Upper lobe of left lung (tissue), 4 donors: Measurements from ENCODE around the gene PLA2G2C.

ENCODE experiments used
- CTCF ChIP-seq, 6 experiments: fragments of 450-650 bp in 4 of 6; fragments of 200-600 bp in 2 of 6; sonication (generic) in 2 of 6; IDR thresholded peaks; one replicate each; pipeline ENCODE4 v1.5.1; 2016 to 2019; ENCODE audit warnings: antibody characterized with exemption in 6 of 6
- EP300 ChIP-seq, 4 donors: sonication (generic); formaldehyde crosslinking; IDR thresholded peaks; one replicate each; pipeline ENCODE4 v1.5.1; 2017; ENCODE audit warnings: antibody characterized with exemption in 4 of 4, control low read depth in 2 of 4
- POLR2A ChIP-seq, 4 donors: fragments of 450-650 bp; IDR thresholded peaks; one replicate each; pipeline ENCODE4 v1.5.1; 2016 to 2017; ENCODE audit warnings: antibody characterized with exemption in 4 of 4, mild to moderate bottlenecking in 2 of 4
- POLR2AphosphoS5 ChIP-seq, 2 donors: sonication (generic); formaldehyde crosslinking; IDR thresholded peaks; one replicate each; pipeline ENCODE4 v1.5.1; 2017; ENCODE audit warnings: antibody characterized with exemption in 2 of 2

GRCh38 chr1:20172033-20172590 lies 14.2 kb downstream of the PLA2G2C start:
- TF ChIP-seq CTCF (IDR thresholded peaks at IDR 0.05) (no peak), POLR2A (IDR thresholded peaks at IDR 0.05) (no peak), POLR2AphosphoS5 (IDR thresholded peaks at IDR 0.05) (no peak), EP300 (IDR thresholded peaks at IDR 0.05) (no peak)
